SU-DHL-6 (cell line): ENCODE results near the gene CMTM5.

Source experiments
- H2AFZ ChIP-seq: fragments of 200-600 bp; sonication (generic); 2 replicates; pipeline ENCODE4 v1.6.1; 2014; ENCODE audit warnings: low read depth, mild to moderate bottlenecking, moderate library complexity, mixed read lengths, antibody characterized with exemption, low read length; ENCODE audit not compliant: severe bottlenecking
- H3F3A ChIP-seq: fragments of 200-600 bp; shearing (Covaris generic); 2 replicates; pipeline ENCODE4 v1.6.0; 2016; ENCODE audit warnings: antibody characterized with exemption, mild to moderate bottlenecking; ENCODE audit not compliant: insufficient read depth
- H3K27ac ChIP-seq: fragments of 200-600 bp; sonication (generic); 2 replicates; pipeline ENCODE4 v1.5.1; 2016; ENCODE audit warnings: low read depth, mild to moderate bottlenecking, low read length, moderate library complexity, mixed read lengths
- H3K27me3 ChIP-seq: fragments of 200-600 bp; sonication (generic), shearing (Covaris generic); 2 replicates; pipeline ENCODE4 v1.6.0; 2014; ENCODE audit warnings: mild to moderate bottlenecking, low read length
- H3K36me3 ChIP-seq: fragments of 200-600 bp; sonication (generic); 2 replicates; pipeline ENCODE4 v1.6.1; 2014; ENCODE audit warnings: mild to moderate bottlenecking, low read length, mixed read lengths
- H3K4me2 ChIP-seq: fragments of 300-600, 200-600 bp; shearing (Covaris generic), sonication (generic); 2 replicates; pipeline ENCODE4 v1.6.0; 2014; ENCODE audit warnings: low read length, low read depth, mild to moderate bottlenecking; ENCODE audit not compliant: poor library complexity, severe bottlenecking
- H3K4me3 ChIP-seq: fragments of 200-600 bp; sonication (generic); 2 replicates; pipeline ENCODE4 v1.5.1; 2014; ENCODE audit warnings: antibody characterized with exemption, low read length, mild to moderate bottlenecking, mixed read lengths; ENCODE audit not compliant: insufficient read depth, poor library complexity, severe bottlenecking
- H3K79me2 ChIP-seq: fragments of 200-600 bp; sonication (generic); 2 replicates; pipeline ENCODE4 v1.6.1; 2014; ENCODE audit warnings: mild to moderate bottlenecking, low read length, moderate library complexity; ENCODE audit not compliant: insufficient read depth
- H3K9ac ChIP-seq: fragments of 200-600 bp; sonication (generic); 2 replicates; pipeline ENCODE4 v1.7.0; 2014; ENCODE audit warnings: mild to moderate bottlenecking, low read length
- H3K9me2 ChIP-seq: fragments of 200-600 bp; sonication (generic); replicated peaks from 2 replicates; pipeline ENCODE4 v1.6.1; 2014; ENCODE audit warnings: low read length; ENCODE audit not compliant: insufficient read depth
- H3K9me3 ChIP-seq: fragments of 200-600 bp; sonication (generic); 2 replicates; pipeline ENCODE4 v1.6.1; 2014; ENCODE audit warnings: low read length, mixed read lengths; ENCODE audit not compliant: insufficient read depth
- H4K20me1 ChIP-seq: fragments of 200-600 bp; sonication (generic); 2 replicates; pipeline ENCODE4 v1.6.1; 2014; ENCODE audit warnings: low read depth, mild to moderate bottlenecking, antibody characterized with exemption, low read length, moderate library complexity, mixed read lengths
- CTCF ChIP-seq: fragments of 200-600 bp; sonication (generic); IDR thresholded peaks from one replicate; pipeline ENCODE4 v1.5.1; 2017; ENCODE audit warnings: antibody characterized with exemption, mild to moderate bottlenecking, low read length, moderate library complexity; ENCODE audit not compliant: insufficient read depth, poor library complexity, severe bottlenecking
- EZH2phosphoT487 ChIP-seq: fragments of 200-600 bp; sonication (generic), shearing (Covaris generic); conservative IDR thresholded peaks from 2 replicates; pipeline ENCODE4 v1.6.1; 2018; ENCODE audit warnings: mild to moderate bottlenecking, antibody characterized with exemption, low read length, moderate library complexity, mixed read lengths

CMTM5 gene

GRCh38 chr14:23406244-23406643 lies 29.4 kb downstream of the CMTM5 start:
- TF ChIP-seq CTCF (no peak), EZH2phosphoT487 (no peak)
- no peaks in the 10 kb centered on the region for H3K79me2 ChIP-seq
- H3K4me2 ChIP-seq, result no peak overlapping the region
- no peak overlapping the region for H3K27ac ChIP-seq
- no peak overlapping the region for H3K9ac ChIP-seq
- H3K27me3 ChIP-seq, result no peaks in the 10 kb centered on the region
- no peak overlapping the region for H3K4me3 ChIP-seq
- no peak overlapping the region for H2AFZ ChIP-seq
- no peaks in the 10 kb centered on the region for H3K9me2 ChIP-seq
- no peaks in the 10 kb centered on the region for H4K20me1 ChIP-seq
- no peaks in the 10 kb centered on the region for H3K36me3 ChIP-seq
- no peaks in the 10 kb centered on the region for H3K9me3 ChIP-seq
- no peaks in the 10 kb centered on the region for H3F3A ChIP-seq

GRCh38 chr14:23406725-23407355 lies 30.0 kb downstream of the CMTM5 start:
- Histone ChIP-seq H3K9me3 (no peaks in the 10 kb centered on the region), H3K4me2 (no peak overlapping the region), H3K79me2 (no peaks in the 10 kb centered on the region), H3K9me2 (no peaks in the 10 kb centered on the region), H3K27me3 (no peaks in the 10 kb centered on the region), H4K20me1 (no peaks in the 10 kb centered on the region), H3K4me3 (no peak overlapping the region), H3K36me3 (no peaks in the 10 kb centered on the region), H3K27ac (no peak overlapping the region), H2AFZ (no peak overlapping the region), H3K9ac (no peak overlapping the region), H3F3A (no peaks in the 10 kb centered on the region)
- TF ChIP-seq CTCF (no peak), EZH2phosphoT487 (no peak)

GRCh38 chr14:23407516-23408306 lies 30.9 kb downstream of the CMTM5 start, which contains the start of gene MYH6:
MYH6 (minus strand) TSS chr14:23408273; CDS start chr14:23407223, 1,050 bp downstream.
- no peak within 1 kb of the TSS for H3K27ac ChIP-seq

More at GRCh38 chr14:23407516-23408306, 30.9 kb downstream of the CMTM5 start, which contains the start of gene MYH6:
- no peak within 1 kb of the TSS for H2AFZ ChIP-seq
- TF ChIP-seq CTCF (no peak), EZH2phosphoT487 (no peak)
- H3K79me2 ChIP-seq, result no peaks in the 10 kb centered on the region
- H3K9me2 ChIP-seq, result no peaks in the 10 kb centered on the region
- no peak within 1 kb of the TSS for H3K4me3 ChIP-seq
- H3K36me3 ChIP-seq, result no peaks in the 10 kb centered on the region
- H3K27me3 ChIP-seq, result no peaks in the 10 kb centered on the region
- H3K9me3 ChIP-seq, result no peaks in the 10 kb centered on the region
- H3K9ac ChIP-seq, result no peak within 1 kb of the TSS
- no peaks in the 10 kb centered on the region for H3F3A ChIP-seq
- no peak within 1 kb of the TSS for H3K4me2 ChIP-seq
- no peaks in the 10 kb centered on the region for H4K20me1 ChIP-seq
